ENCODE results near the gene UGT2B7. TPM values are rescaled to one million over a fixed set of nuclear protein-coding genes. Genes with fewer than 3 reads are reported as not detected.

The UGT2B7 gene
- polyA plus RNA-seq, 1 of the 3 experiments (the other 2 are of a cell fraction) = not detected

DNA sequence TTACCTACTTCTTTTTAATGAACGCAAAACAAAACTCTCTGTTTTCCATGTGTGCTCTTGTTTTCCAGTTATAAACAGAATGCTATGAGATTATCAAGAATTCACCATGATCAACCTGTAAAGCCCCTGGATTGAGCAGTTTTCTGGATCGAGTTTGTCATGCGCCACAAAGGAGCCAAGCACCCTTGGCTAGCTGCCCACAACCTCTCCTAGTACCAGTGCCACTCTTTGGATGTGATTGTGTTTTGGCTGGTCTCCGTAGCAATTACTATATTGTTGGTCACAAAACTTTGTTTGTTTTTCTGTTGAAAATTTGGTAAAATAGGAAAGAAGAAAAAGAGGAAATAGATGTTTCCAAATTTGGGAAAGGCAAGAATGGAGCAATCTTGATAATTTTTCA lies 51.1 kb downstream of the UGT2B7 start:
- Histone ChIP-seq H3K27me3 (ENCODE audit: insufficient read depth) (no peaks in the 10 kb centered on the region; the same call in 1 of the 2 replicates), H3K9ac (no peak overlapping the region), H3F3A (replicated peaks; ENCODE audit: insufficient read depth) (no peaks in the 10 kb centered on the region), H3K9me3 (no peaks in the 10 kb centered on the region), H3K79me2 (ENCODE audit: insufficient read depth) (no peaks in the 10 kb centered on the region), H4K20me1 (ENCODE audit: insufficient read depth) (no peaks in the 10 kb centered on the region), H3K36me3 (replicated peaks in 1 of 2; ENCODE audit: control insufficient read depth in 1 of 2, insufficient read depth in 2 of 2, low read length in 1 of 2) (no peaks in the 10 kb centered on the region), H3K4me2 (no peak overlapping the region), H3K4me1 (ENCODE audit: control insufficient read depth in 1 of 2, insufficient read depth in 2 of 2, low read depth in 1 of 2, low read length in 1 of 2) (no peaks in the 10 kb centered on the region), H3K4me3 (ENCODE audit: low read depth in 2 of 2, low read length in 1 of 2) (no peak overlapping the region), H3K27ac (ENCODE audit: low read depth in 2 of 2, low read length in 1 of 2) (no peak overlapping the region), H3K9me2 (no peaks in the 10 kb centered on the region; the same call in 1 of the 2 replicates), H2AFZ (ENCODE audit: low read depth) (no peak overlapping the region)
- no peak for DNase-seq
- CTCF ChIA-PET = no interaction called here
- no peak for TF ChIP-seq MEF2A (IDR thresholded peaks at IDR 0.05; ENCODE audit: borderline replicate concordance, low read depth)
- TF ChIP-seq GABPA (IDR thresholded peaks at IDR 0.05; ENCODE audit: low read depth) = no peak
- TF ChIP-seq EZH2phosphoT487 (IDR thresholded peaks at IDR 0.05; ENCODE audit: borderline replicate concordance, low read depth) = no peak
- no peak for TF ChIP-seq GATA2 (CRISPR knock-in tag; IDR thresholded peaks at IDR 0.05)
- no peak for TF ChIP-seq JUND (IDR thresholded peaks at IDR 0.05)
- TF ChIP-seq, protein P1, sequence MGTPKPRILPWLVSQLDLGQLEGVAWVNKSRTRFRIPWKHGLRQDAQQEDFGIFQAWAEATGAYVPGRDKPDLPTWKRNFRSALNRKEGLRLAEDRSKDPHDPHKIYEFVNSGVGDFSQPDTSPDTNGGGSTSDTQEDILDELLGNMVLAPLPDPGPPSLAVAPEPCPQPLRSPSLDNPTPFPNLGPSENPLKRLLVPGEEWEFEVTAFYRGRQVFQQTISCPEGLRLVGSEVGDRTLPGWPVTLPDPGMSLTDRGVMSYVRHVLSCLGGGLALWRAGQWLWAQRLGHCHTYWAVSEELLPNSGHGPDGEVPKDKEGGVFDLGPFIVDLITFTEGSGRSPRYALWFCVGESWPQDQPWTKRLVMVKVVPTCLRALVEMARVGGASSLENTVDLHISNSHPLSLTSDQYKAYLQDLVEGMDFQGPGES (IDR thresholded peaks at IDR 0.05; ENCODE audit: low read depth, low read length) = no peak
- TF ChIP-seq, protein P2, sequence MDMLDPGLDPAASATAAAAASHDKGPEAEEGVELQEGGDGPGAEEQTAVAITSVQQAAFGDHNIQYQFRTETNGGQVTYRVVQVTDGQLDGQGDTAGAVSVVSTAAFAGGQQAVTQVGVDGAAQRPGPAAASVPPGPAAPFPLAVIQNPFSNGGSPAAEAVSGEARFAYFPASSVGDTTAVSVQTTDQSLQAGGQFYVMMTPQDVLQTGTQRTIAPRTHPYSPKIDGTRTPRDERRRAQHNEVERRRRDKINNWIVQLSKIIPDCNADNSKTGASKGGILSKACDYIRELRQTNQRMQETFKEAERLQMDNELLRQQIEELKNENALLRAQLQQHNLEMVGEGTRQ (IDR thresholded peaks at IDR 0.05; ENCODE audit: borderline replicate concordance, low read depth, low read length) = no peak
- no peak for TF ChIP-seq FOXM1 (IDR thresholded peaks at IDR 0.05; ENCODE audit: low read depth)
- TF ChIP-seq POLR2AphosphoS5 (IDR thresholded peaks at IDR 0.05; ENCODE audit: low read depth, low read length) = no peak
- no peak for TF ChIP-seq YY1 (IDR thresholded peaks at IDR 0.05; ENCODE audit: low read depth)
- TF ChIP-seq RFX5 (IDR thresholded peaks at IDR 0.05; ENCODE audit: low read length) = no peak
- TF ChIP-seq NRF1 (IDR thresholded peaks at IDR 0.05; ENCODE audit: low read depth, low read length) = no peak
- no peak for TF ChIP-seq NFIC (IDR thresholded peaks at IDR 0.05; ENCODE audit: borderline replicate concordance)
- no peak for TF ChIP-seq RAD21 (IDR thresholded peaks at IDR 0.05; ENCODE audit: low read length)
- no peak for TF ChIP-seq TCF12 (IDR thresholded peaks at IDR 0.05)
- TF ChIP-seq CHD2 (IDR thresholded peaks at IDR 0.05; ENCODE audit: low read length, partially characterized antibody) = no peak
- TF ChIP-seq, protein P3, sequence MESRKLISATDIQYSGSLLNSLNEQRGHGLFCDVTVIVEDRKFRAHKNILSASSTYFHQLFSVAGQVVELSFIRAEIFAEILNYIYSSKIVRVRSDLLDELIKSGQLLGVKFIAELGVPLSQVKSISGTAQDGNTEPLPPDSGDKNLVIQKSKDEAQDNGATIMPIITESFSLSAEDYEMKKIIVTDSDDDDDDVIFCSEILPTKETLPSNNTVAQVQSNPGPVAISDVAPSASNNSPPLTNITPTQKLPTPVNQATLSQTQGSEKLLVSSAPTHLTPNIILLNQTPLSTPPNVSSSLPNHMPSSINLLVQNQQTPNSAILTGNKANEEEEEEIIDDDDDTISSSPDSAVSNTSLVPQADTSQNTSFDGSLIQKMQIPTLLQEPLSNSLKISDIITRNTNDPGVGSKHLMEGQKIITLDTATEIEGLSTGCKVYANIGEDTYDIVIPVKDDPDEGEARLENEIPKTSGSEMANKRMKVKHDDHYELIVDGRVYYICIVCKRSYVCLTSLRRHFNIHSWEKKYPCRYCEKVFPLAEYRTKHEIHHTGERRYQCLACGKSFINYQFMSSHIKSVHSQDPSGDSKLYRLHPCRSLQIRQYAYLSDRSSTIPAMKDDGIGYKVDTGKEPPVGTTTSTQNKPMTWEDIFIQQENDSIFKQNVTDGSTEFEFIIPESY (IDR thresholded peaks at IDR 0.05; ENCODE audit: borderline replicate concordance, low read depth) = no peak
- WGBS (ENCODE audit: low lambda C conversion rate) = 7% methylated on average over 4 of the region's 4 CpGs
- POLR2A ChIA-PET = no interaction called here

Measured in SK-N-SH (cell line).